ENCODE measurements around the gene MYO19.
"Not testable (repeated sequence)": the region's sequence is repeated elsewhere in the genome, so short reads cannot be mapped to it uniquely, and the experiment has no call there.

Gene MYO19

GRCh38 chr17:36461330-36462110 lies 73.1 kb downstream of the MYO19 start:
- no peak for DNase-seq

DNA sequence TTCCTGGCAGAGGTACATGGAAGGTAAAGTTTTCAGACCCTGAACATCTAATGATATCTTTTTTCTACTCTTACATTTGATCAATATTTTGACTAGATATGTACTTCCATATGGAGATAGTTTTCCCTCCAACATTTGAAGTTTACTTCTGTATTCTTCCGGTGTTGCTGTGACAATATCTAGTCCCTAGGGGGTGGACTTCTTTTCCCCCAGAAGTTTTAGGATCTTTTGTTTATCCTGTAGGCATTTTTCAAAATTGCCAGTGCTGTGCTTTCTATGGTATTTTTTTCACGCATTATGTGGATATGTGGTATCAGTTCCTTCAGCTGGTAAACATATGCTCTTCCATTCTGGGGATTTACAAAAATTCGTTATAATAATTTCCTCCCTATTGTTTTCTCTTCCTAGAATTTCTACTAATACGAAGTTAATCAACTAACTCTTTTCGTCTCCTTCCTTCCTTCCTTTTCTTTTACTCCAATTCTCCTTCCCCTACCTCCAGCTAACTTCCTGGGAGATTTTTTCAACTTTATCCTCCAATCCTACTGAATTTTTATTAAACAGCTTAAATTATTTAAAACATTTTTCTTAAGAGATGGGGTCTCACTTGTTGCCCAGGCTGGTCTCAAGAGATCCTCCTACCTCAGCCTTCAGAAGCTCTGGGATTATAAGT lies 74.3 kb downstream of the MYO19 start:
- no peak for DNase-seq

DNA sequence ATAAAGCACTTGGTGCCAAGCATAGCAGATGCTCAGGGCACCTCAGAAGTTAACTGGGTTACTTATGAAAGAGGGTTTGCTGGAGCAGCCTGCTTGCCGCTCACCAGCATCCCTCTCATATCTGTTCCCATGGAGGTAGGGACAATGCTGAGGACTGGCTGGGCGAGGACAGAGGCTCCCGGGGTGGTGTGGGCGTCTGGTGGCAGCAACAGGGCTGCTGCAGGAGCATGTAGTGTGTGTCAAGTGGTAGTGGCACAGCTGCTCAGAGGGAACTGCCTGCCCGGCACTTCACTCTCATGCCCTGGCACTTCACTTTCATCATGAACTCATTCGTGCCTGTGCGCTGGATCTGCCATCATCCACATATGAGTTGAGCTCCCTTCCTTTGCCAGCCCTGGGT lies 75.1 kb downstream of the MYO19 start:
- DNase-seq: no peak

DNA sequence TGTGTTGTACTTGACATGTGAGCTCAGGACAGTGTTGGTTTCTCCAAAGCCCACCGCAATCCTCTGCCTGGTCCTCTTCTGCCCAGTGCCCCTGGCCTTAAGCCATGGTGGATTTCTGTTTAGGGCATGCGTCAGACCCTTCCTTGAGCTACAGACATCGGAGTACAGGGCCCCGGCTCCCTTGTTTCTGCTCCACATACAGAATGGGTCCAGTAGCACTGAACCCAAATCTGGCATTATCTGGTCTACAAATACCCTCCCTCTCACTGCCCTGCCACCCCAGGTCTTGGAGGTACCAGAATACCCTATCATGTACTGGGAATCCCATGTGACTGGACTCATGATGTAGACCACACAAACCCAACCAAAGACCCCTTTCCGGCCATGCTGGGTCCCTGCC lies 75.6 kb downstream of the MYO19 start:
- no peak for DNase-seq

DNA sequence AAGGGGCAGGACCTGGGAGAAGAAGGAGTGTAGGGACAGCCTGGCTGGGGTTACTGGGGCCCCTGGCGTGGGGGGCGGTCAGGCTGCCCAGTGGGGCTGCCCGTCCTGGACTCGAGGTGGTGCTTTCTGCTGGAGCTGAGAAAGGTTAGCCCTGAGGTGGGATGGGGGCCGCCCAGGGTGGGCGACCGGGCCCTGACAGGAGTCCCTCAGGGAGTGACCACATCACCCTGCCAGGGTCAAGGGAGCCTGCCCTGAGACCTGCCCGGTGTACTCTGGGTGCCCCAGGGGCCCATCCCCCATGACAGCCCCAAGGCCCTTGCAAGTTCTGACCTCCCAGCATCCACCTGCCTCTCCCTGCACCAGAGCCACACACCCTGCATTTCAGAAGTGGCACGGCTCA lies 77.0 kb downstream of the MYO19 start:
- DNase-seq: not testable (repeated sequence)

GRCh38 chr17:36452888-36453287 lies 81.8 kb downstream of the MYO19 start:
- DNase-seq: not testable (repeated sequence)

DNA sequence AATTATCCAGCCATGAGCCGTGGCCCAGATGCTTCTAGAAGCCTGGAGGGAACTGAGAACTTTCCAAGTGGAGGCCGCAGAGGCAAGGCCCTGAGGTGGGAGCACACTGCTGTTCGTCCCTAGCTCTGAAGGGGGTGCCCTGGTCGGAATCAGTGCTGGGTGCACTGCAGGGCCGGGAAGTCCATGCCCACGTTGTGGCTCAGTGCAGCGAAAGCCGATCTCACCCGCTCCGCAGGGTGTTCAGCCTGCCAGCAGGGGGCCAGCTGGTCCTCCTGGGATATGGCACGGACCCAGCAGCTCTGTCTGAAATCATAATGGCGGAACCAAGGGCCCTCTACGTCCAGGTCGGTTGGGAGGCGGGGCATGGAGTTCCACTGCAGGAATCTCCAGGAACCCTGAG lies 84.7 kb downstream of the MYO19 start:
- DNase-seq: not testable (repeated sequence)
